Endothelial cell of umbilical vein (primary cell): ENCODE data around the gene MYLIP.

Source experiments
- CTCF ChIP-seq, 2 donors: IDR thresholded peaks; 1 replicate in 1 of 2; 2 replicates in 1 of 2; pipeline ENCODE4 v1.5.1; 2011; ENCODE audit warnings: low read length in 2 of 2, mild to moderate bottlenecking in 2 of 2, moderate library complexity in 2 of 2, control low read depth in 1 of 2, inconsistent platforms in 1 of 2, low read depth in 1 of 2; ENCODE audit not compliant: insufficient read depth in 1 of 2; ENCODE audit errors: extremely low read depth in 1 of 2
- EZH2 ChIP-seq: IDR thresholded peaks from 2 replicates; pipeline ENCODE4 v1.6.1; 2012; ENCODE audit warnings: borderline replicate concordance, low read depth, mild to moderate bottlenecking, moderate library complexity, low read length, inconsistent platforms; ENCODE audit not compliant: severe bottlenecking
- FOS ChIP-seq: IDR thresholded peaks from 2 replicates; pipeline ENCODE4 v1.6.1; 2011; ENCODE audit warnings: mild to moderate bottlenecking, low read length, moderate library complexity, borderline replicate concordance; ENCODE audit not compliant: insufficient read depth
- GATA2 ChIP-seq: IDR thresholded peaks from 2 replicates; pipeline ENCODE4 v1.7.0; 2011; ENCODE audit warnings: low read depth, mild to moderate bottlenecking, moderate library complexity, mixed read lengths, low read length; ENCODE audit not compliant: insufficient read length, insufficient read depth
- JUN ChIP-seq: IDR thresholded peaks from 2 replicates; pipeline ENCODE4 v1.6.1; 2011; ENCODE audit warnings: borderline replicate concordance, low read depth; ENCODE audit not compliant: insufficient read length, insufficient read depth
- MYC ChIP-seq: IDR thresholded peaks from one replicate; pipeline ENCODE4 v1.6.1; 2011; ENCODE audit warnings: mild to moderate bottlenecking, low read depth, low read length
- POLR2A ChIP-seq: IDR thresholded peaks from 2 replicates; pipeline ENCODE4 v1.6.1; 2012; ENCODE audit warnings: low read depth, mild to moderate bottlenecking, control low read depth, low read length
- POLR2AphosphoS5 ChIP-seq: IDR thresholded peaks from 2 replicates; pipeline ENCODE4 v1.6.1; 2012; ENCODE audit warnings: low read depth, mild to moderate bottlenecking, control low read depth, low read length, moderate library complexity; ENCODE audit not compliant: insufficient read depth
- TF ChIP-seq, protein P1 (sequence below): IDR thresholded peaks from 2 replicates; pipeline ENCODE4 v1.6.1; 2011; ENCODE audit not compliant: insufficient read depth, insufficient read length

- TF ChIP-seq MYC = no peak
- no peak for TF ChIP-seq CTCF (IDR thresholded peaks at IDR 0.05; ENCODE audit: extremely low read depth in 1 of 2, insufficient read depth in 1 of 2, low read depth in 1 of 2, low read length in 2 of 2)
- TF ChIP-seq EZH2 = no peak
- no peak for TF ChIP-seq POLR2A
- TF ChIP-seq POLR2AphosphoS5 = no peak
- TF ChIP-seq, protein P1, sequence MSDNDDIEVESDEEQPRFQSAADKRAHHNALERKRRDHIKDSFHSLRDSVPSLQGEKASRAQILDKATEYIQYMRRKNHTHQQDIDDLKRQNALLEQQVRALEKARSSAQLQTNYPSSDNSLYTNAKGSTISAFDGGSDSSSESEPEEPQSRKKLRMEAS = no peak
- no peak for TF ChIP-seq GATA2
- TF ChIP-seq JUN = no peak
- TF ChIP-seq FOS = no peak
Observed at GRCh38 chr6:16163066-16163465, 34.2 kb downstream of the MYLIP start.
